Measurements from ENCODE around the gene STON2.

STON2 gene

DNA sequence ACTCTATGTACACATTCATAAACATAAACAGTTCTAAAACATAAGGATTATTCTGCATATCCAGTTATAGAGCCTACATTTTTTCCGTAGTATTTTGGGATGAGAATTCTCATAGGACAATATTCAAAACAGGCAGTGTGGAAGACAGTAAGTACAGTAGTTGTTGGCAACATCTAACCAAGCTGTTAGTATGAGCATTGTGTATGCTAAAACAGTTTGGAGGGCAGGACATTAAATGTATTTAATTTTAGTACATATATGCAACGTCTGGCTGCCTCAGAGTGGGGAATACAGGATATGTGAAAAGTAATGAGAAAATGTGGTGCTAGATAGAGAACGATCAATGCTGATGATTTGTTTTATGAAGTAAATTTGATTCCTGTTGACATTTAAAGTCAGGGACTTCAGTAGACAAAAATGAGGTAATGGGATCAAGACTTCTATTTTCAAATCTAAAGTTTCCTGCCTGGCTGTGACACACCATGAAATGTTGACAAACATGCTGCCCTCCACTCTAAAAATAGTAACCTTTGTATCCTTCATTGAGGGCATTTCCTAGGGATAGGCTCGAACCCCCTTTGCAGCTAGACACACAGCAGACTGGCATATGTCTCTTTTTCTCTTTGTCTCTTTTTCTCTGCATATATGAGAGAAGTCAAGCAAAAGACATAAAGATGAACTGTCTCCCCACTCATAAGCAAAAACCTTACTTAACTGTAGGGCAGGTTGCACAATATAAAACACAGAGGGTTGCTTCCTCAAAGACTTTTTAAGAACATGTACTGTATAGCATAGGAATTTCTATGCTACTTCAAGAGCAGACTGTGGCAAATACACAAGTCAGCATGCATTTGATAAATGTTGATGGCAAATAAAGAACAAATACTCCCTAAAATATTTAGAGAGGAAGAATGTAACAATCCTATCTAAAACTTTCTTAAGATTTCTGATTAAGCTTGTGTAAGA, 103.9 kb downstream of the STON2 start:
- no peak for DNase-seq

DNA sequence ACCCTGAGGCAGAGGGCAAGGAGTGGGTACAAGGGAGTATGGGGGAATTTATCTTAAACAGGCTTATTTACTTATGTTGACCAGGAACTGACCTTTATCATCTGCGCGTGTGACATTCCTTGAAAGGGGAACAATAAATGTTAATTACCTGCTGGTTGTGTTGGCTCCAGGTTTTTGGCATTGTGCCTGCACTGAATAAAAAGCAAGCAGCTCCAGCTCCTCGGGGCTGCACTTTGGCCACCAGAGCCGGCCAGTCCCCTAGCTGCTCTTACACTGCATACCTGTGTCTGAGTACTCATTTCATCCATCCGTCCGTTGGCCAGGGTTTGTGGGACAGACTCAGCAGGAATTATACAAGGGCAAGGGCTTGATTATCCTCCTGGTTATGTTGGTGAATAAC, 110.6 kb downstream of the STON2 start:
- no peak for DNase-seq

DNA sequence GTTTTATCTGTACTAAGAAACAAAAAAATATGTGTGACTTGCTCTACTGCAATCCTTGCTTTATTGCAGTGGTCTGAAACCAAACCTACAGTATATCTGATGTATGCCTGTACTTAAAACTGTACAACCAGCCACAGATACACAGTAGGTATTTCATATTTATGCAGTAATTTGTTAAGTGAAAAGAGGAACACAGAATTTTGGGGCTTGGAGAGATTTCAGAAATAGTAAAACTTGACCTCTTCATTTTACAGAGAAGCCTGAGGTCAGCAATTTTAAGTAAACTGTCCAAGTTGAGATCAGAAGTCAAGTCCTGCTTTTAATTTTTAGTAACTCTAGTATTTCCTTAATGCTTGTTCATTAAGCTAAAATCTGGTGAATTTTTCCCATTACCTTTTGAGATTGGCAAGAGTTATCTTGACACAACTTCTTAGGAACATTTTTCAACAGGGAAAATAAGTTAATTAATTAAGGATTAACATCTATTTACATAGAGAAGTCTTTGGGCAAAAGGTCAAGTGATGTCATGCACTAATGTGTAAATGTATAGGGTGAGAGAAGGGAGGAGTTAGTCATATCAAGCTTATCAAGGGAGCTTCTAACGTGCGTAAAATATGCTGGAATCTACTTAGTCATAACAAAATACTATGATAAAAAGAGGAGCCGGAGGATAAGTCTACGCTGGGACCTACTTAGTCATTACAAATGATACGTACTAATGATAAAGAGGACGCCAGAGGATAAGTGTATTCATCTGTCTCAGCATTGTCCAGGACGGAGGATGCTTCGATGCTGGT, 113.4 kb downstream of the STON2 start:
- no peak for DNase-seq

DNA sequence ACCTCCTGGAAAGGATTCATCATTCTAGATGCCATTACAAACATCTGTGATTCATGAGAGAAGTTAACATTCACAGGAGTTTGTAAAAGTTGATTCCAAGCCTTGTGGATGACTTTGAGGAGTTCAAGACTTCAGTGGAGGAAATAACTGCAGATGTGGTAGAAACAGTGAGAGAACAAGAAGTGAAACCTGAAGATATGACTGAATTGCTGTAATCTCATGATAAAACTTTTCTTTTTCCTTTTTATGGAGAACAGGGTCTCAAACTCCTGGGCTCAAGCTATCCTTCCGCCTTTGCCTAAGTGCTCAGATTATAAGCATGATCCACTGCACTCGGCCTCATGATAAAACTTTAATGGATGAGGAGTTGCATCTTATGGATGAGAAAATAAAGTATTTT, 114.9 kb downstream of the STON2 start:
- DNase-seq: no peak

DNA sequence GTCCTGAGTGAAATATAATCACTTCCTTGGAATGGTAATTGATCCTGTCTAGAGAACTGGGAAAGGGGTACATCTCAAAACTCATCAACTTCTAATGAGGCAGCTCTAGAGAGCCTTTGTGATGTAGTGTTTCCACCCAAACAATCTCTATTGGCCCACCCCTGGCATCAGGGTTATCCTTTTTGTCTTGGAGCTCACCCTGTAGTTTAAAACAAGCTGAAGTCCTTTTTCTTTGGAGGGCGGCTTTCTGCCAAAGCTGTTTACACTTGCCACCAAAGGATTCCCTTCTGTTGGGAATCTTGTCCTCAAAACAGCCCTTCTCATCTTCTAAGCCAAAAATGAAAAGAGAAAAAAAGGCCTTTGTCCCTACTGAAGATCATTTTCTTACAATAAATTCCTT, 118.8 kb downstream of the STON2 start:
- no peak for DNase-seq

DNA sequence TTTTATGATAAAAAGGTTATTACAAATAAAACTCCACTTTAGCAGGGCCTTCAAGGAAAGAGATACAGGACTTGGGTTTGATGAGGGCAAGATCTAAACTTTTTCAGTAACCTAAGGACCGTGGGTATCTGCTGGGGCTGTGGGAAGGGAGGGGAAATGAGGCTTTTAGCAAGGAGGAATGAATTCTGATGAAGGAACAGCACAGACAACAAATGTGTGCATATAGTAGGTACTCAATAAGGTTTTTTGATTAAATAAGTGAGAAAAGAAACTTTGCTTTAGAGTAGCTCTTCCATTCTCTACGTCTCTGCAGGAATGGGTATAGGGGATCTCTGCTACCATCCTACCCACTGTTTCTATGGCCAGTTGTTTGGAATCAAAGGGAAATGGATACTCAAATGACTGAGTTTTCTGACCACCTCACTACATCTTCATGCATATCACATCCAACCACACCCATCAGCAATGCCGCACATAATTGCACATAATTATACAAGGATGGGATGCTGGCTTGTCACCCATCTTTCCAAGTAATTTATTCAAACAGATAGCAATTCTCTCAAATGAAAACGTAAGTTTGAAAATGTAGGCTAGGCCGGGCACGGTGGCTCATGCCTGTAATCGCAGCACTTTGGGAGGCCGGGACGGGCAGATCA, 119.9 kb downstream of the STON2 start:
- DNase-seq: no peak

DNA sequence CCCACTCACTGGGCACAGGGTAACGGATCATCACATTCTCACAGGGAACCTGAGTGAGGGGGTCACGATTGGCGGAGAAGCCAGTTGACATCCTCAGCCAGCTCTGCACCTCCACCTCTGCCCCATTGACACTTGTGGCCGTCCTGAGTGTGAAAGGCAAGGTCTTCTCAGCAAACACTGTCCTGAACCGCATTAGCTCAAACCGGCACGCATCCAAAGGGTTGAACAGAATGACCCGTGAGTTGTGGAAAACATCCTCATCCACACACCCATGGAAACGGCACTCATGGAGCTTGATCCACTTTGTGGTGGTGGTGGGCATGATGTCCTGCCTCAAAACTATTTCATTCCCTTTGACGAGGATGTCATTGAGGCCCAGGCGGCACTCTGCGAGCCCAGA, 123.0 kb downstream of the STON2 start:
- DNase-seq: no peak

DNA sequence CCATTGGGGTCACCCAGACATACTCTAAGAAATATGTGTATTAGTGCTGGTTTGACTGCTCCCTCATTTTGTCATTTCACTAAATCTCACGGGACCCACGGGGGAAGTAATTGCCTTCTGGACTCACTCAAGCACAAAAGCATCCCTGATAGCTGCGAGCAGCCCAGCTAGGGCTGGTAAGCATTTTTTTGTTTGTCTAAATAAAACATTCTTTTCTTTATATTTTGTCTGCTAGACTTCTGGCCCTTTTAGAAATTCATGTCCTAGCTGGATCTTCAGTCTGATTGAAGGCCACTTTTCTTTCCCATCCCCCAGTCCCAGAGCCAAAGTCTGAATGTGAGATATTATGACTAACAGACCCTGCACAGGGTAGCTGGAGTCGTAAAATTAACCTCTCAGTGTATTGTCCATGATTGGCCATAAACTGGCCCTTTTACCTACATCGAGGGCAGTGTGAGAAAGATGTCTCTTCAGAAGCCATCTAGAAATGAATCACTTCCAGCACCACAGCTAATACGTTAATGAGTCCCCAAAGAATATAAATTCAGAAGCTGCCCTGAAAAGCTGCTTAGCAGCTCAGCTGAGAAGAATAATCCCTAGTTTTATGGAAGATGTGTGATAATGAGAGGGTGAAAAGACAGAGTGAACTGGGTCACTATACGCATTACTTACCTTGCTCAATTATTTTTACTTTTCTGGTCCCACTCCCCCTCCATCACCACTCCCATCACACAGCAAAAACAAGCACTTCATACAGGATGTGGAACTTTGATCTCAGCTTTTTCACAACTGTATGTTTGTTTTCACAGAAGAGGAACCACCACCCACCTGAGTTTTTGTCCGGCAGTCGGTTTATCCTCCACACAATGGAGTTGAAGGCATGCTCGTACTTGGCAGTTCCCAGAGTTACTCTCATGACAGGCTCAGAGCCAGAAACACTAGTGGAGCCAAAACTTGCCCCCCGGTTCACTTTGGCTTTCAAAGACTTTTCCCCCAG, 123.8 kb downstream of the STON2 start:
- no peak for DNase-seq

DNA sequence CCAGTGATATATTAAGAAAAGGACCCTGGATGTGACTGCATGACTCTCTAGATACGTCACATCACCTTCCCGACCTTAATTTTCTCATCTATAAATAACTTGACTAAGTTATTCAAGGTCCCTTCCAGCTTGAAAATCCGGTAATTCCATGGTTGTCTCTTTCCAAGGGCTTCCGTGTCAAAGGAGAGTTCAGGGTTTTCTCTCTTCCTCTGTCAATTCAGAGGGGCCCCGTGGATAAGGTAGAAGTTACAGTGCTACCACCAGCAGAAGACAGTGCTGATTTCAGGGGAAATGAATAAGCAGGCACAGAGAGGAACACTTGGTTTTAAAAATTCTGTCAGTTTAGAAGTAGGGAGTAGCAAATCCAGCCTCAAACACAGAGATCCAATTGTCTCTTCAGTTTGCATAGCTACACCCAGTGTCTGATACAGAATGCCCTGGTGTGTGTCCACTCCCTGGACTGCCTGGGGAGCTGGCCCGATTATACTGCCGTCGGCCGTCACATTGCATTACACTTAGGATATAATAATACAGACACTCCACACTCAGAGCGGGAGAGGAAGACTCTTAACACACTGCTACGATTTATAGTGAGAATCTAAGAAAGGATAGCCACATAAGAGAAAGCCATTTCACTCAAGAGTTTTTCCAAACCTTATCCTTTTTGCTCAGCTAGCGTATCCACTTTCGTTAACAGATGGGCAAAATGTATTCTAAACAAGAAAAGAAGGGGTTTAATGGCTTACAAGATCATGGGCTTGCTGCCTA, 124.6 kb downstream of the STON2 start:
- DNase-seq: no peak

DNA sequence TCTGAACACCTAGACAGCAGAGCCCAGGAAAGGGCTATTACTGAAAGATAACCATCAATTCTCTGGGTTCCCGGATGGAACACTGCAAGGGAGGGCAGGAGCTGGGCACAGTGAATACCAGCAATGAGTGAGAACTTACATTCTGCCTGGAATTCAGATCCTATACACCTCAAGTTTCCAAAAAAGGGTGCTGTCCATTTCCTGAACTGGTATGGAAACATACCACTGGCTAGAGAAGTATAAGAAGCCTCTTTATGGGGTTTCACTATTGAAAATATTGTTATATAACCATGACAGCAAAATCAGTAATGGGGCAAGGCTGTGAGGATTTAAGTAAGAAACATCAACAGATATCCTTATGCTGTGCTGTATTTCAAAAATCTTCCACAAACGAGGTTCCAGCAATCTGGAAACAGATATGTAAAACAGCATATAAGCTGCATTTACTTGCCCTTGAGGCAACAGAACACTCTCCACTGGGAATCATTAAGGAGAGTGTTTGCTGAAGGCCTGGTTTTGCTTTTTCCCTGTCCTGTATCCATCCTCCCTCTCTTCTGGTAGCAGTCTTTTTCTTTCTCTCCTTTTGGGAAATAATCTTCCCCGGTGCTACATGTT, 126.1 kb downstream of the STON2 start:
- DNase-seq: no peak

DNA sequence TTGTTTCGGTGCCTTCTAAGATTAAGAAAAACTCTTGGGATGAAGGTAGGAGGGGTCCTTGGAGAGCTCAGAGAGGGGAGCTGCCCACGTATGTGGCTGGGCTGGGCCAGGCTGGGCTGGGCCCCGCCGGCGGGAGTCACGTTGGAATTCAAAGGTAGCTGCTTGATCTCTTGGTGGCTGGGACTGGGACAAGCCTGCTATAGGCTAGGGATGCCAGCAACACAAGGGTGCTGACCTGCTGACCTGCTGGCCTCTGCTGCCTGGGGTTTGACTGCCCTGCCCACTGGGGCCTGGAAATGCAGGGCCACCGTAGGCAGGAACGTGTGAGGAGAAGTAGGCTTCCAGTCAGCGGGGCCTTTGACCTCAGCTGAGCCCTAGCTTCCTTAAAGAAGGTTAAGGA, 126.6 kb downstream of the STON2 start:
- DNase-seq: no peak

DNA sequence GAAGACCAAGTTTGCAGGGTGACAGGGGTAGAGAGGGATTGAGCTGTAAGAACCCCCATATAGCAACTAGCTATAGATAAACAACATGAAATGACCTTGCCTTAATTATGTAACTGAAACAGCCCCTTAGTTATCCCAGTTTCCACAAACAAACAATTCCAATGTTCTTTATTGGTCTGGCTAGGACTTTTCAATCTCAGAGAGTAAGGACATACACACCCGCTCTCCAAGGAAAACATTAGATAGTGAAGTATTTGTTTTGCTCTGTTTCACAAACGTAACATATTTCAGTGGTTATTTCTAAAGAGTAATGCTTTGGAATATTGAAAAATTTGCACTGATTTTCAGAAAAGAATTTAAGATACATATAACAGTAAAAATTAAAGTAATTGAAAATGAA, 127.8 kb downstream of the STON2 start:
- no peak for DNase-seq

DNA sequence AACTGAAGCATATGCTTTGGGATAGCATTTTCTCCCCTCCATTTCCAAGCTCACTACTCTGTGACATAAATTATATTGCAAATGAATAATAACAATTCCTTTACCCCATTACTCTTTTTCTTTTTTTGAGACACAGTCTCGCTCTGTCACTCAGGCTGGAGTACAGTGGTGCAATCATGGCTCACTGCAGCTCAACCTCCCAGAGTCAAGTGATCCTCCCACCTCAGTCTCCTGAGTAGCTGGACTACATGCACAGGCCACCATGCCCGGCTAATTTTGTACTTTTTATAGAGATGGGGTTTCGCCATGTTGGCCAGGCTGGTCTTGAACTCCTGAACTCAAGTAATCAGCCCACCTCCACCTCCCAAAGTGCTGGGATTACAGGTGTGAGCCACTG, 130.1 kb downstream of the STON2 start:
- DNase-seq: no peak

DNA sequence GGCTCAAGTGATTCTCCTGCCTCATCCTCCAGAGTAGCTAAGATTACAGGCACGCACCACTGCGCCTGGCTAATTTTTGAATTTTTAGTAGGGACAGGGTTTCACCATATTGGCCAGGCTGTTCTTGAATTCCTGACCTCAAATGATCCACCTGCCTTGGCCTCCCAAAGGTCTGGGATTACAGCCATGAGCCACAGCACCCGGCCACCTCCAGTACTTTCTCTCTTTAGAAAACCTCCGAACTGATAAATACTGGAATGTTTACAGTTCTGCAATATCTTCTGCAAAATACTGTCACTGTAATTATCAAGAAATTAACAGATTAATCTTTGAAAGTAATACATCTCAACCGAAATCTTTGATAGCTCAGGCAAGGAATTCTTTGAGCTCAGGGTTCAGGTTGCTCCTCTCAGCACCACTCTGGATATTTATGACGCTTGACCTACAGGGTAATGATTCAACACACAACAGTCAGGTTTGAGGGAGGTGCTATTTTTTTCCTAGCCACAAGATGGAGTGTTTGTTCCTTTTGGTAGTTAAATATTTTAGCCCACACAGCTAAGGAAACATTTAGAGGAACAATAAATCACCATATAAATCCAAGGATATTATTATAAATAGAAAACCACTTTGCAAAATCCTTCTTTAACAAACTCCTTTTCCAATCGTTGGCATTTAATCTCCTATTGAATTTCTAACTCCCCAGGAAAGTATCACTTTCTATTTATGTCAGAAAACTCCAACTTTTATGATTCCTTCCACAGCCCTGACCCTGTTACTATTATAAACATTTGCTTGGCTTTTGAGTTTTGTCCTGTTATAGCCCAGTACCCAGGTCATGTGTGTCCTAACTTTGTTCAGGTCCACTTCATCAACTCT, 130.8 kb downstream of the STON2 start:
- DNase-seq: peak in 1 of 2 donors; percentile 73

DNA sequence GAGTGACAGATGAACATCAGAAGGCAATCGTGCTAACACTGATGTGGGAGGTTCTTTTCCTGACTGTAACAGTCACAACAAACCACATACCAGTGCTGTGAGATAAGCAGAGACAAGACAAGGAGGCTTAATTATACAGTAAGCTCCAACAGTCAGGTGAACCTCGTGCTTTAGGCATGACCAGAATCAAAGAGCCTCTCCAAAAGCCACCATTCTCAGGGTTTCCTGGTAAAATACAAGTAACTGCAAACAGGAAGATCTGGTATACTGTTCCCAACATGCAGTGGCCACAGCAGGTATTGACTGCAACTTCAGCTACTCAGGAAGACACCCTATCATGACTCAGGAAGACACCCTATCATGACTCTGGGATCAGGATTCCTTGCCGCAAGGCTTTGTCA, 132.1 kb downstream of the STON2 start:
- DNase-seq: peak in 1 of 2 donors; percentile 12

DNA sequence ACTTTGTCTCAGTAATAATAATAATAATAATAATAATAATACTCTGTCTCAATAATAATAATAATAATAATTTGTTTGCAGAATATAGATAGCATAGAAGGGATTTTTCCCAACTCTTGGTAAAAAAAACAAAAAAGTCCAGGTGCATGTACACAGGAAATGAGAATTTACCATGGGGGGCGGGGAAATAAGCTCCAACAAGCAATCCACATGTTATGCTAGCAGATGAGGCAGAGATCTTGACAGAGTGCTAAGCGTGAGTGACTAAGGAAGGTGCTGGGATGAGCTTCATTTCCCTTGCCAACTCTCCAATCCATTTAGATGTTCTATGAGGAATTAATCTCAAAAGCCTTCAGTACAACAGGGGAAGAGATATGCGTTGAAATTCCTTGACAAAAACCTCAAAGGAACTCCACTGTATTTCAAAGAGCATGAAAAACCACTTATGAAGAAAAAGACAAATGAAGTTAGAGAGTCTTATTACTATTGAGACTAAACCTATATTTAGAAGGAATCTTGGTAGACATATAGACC, 134.4 kb downstream of the STON2 start:
- DNase-seq: no peak

DNA sequence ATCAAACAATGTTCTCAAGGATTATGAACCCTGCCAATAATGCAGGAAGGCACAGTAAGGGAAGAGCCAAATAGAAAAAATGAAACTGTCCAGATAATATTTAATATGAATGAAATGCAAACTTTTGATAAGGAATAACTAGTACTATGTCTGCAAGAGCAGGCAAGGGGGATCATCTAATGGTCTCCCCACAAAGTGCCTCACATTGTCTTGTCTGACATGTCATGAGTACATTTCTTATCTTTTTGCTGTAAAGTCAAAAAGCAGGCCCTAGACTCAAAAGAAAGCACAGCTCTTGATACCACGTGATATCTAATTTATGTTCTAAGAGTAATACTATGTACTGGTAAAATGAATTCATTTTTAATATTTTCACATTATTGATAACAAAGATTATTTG, 135.5 kb downstream of the STON2 start:
- DNase-seq: no peak

DNA sequence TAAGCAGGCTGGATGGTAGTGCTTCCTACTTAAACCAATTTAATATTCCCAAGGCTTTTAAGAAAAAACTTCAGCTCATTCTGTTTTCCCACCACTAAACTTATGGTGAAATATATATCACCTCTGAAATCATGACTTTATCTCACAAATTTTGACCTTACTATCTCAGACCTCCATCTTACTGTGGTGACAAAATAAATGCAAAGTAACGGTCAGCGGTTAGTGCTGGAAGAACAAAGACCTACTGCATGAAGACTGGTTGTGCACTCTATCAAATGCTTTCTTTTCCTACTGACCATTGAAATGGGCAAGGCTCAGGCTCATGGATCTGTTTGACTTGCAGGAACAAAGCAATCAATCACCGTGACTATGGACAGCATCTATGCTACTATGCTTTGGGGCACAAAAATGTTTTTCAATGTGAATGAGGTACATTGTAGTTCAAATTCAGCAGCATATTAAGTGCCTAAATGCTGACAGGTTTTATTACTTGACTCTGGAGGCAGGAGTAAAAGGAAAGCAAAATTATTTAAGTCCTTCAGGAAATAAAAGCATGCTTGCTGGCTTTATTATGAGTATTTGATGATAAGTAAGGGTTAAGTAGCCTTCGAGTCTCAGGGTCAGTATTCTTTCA, 136.2 kb downstream of the STON2 start:
- no peak for DNase-seq

DNA sequence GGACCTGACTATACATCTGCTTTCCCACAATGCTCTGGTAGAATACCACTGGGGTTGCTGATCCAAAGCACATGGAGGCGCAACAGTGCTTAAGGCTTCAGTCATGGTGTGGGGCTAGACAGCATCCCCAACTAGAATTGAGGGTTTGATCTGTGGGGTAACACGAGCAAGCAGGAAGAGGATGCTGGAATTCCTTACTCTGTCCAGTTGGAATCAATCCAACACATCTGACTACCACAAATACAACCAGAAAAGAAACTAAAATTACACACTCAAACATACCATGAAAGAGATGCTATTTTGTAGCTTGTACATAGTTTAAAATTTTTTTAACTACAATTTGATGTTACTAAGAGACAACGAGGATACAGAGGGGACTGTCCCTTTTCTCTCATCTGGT, 138.9 kb downstream of the STON2 start:
- DNase-seq: no peak

Measured in bone marrow (tissue), 2 donors.